HG03280 (cell line): ENCODE data around the gene SCGB3A1.

Experiments
- ATAC-seq: cut with Tn5 transposase; IDR thresholded peaks from one replicate; pipeline ENCODE4 v1.9.1; 2021; ENCODE audit warnings: mild to moderate bottlenecking, moderate library complexity; ENCODE audit not compliant: unreplicated experiment

Gene SCGB3A1

GRCh38 chr5:180590543-180591310, 572 bp downstream of the SCGB3A1 start:
- ATAC-seq: no peak

GRCh38 chr5:180589771-180590542, 1.3 kb downstream of the SCGB3A1 start:
- ATAC-seq: no peak

- ATAC-seq: no peak
These were observed 4.4 kb downstream of the SCGB3A1 start for GRCh38 chr5:180586870-180587269.

- no peak for ATAC-seq
These were observed 5.1 kb downstream of the SCGB3A1 start for GRCh38 chr5:180586204-180586603.

- ATAC-seq: no peak
These were observed 7.6 kb downstream of the SCGB3A1 start for GRCh38 chr5:180583738-180584137.

- ATAC-seq: no peak
These were observed 10.6 kb downstream of the SCGB3A1 start for GRCh38 chr5:180580681-180581080.

GRCh38 chr5:180575571-180575970, 15.7 kb downstream of the SCGB3A1 start:
- ATAC-seq: no peak

- ATAC-seq: no peak
These were observed 22.4 kb downstream of the SCGB3A1 start for GRCh38 chr5:180568914-180569313.

- no peak for ATAC-seq
These were observed 27.3 kb downstream of the SCGB3A1 start for GRCh38 chr5:180563994-180564393.

GRCh38 chr5:180558232-180558631, 33.1 kb downstream of the SCGB3A1 start:
- no peak for ATAC-seq

GRCh38 chr5:180557217-180557809, 34.0 kb downstream of the SCGB3A1 start:
- ATAC-seq: no peak

GRCh38 chr5:180555168-180555921, 36.0 kb downstream of the SCGB3A1 start:
- ATAC-seq: no peak

GRCh38 chr5:180553530-180553929, 37.8 kb downstream of the SCGB3A1 start:
- no peak for ATAC-seq

GRCh38 chr5:180548563-180548962, 42.7 kb downstream of the SCGB3A1 start:
- ATAC-seq: no peak

GRCh38 chr5:180545248-180545647, 46.1 kb downstream of the SCGB3A1 start:
- no peak for ATAC-seq

GRCh38 chr5:180541710-180542109, 49.6 kb downstream of the SCGB3A1 start:
- ATAC-seq: no peak
